ENCODE measurements around the gene NUAK1. TPM values are rescaled to one million over a fixed set of nuclear protein-coding genes. Genes with fewer than 3 reads are reported as not detected.

NUAK1 gene
- total RNA-seq, 1 experiment from 2014 or later: 1.3 TPM

- DNase-seq (ENCODE audit: low spot score): no peak
- intact Hi-C loops (cut with micrococcal nuclease; ENCODE audit: unreplicated experiment): no loop called here
- H3K27me3 ChIP-seq (replicated peaks; ENCODE audit: insufficient read depth, low read depth, low read length, poor library complexity): no peaks in the 10 kb centered on the region
- H3K4me1 ChIP-seq (ENCODE audit: insufficient read depth, low read length, poor library complexity, severe bottlenecking): no peaks in the 10 kb centered on the region
- POLR2A ChIA-PET (ENCODE audit: low non-redundant PET): interaction anchor here (0.5 kb wide), 1 partner anchor 8 kb away, joined by 4 read pairs; no protein-coding TSS in a partner anchor
- BruUV-seq (replicated peaks): no TSS peak
- no peak overlapping the region for H3K4me3 ChIP-seq (ENCODE audit: low read depth, low read length, poor library complexity, severe bottlenecking)
- H3K36me3 ChIP-seq (ENCODE audit: insufficient read depth, low read length, poor library complexity, severe bottlenecking): no peaks in the 10 kb centered on the region
- H3K9me3 ChIP-seq (ENCODE audit: low read depth, low read length, poor library complexity, severe bottlenecking): no peaks in the 10 kb centered on the region
- CTCF ChIA-PET: no interaction called here
- no peak for TF ChIP-seq EZH2 (IDR thresholded peaks at IDR 0.05; ENCODE audit: borderline replicate concordance, low read depth, low read length, poor library complexity, severe bottlenecking)
- no peak for TF ChIP-seq CTCF (conservative IDR thresholded peaks at IDR 0.05; ENCODE audit: low read depth, low read length)
- no peak overlapping the region for H3K27ac ChIP-seq (ENCODE audit: low read depth, low read length, poor library complexity, severe bottlenecking)
Observed at GRCh38 chr12:106106892-106107291, 31.9 kb downstream of the NUAK1 start.

- no peaks in the 10 kb centered on the region for H3K36me3 ChIP-seq (ENCODE audit: insufficient read depth, low read length, poor library complexity, severe bottlenecking)
- H3K4me3 ChIP-seq (ENCODE audit: low read depth, low read length, poor library complexity, severe bottlenecking): no peak overlapping the region
- H3K27ac ChIP-seq (ENCODE audit: low read depth, low read length, poor library complexity, severe bottlenecking): no peak overlapping the region
- DNase-seq (ENCODE audit: low spot score): no peak
- TF ChIP-seq CTCF (conservative IDR thresholded peaks at IDR 0.05; ENCODE audit: low read depth, low read length) (no peak), EZH2 (IDR thresholded peaks at IDR 0.05; ENCODE audit: borderline replicate concordance, low read depth, low read length, poor library complexity, severe bottlenecking) (no peak)
- intact Hi-C loops (cut with micrococcal nuclease; ENCODE audit: unreplicated experiment): no loop called here
- ChIA-PET CTCF (no interaction called here), POLR2A (ENCODE audit: low non-redundant PET) (interaction anchor here (0.5 kb wide), 1 partner anchor 9 kb away, joined by 4 read pairs; no protein-coding TSS in a partner anchor)
- H3K27me3 ChIP-seq (replicated peaks; ENCODE audit: insufficient read depth, low read depth, low read length, poor library complexity): no peaks in the 10 kb centered on the region
- no peaks in the 10 kb centered on the region for H3K9me3 ChIP-seq (ENCODE audit: low read depth, low read length, poor library complexity, severe bottlenecking)
- H3K4me1 ChIP-seq (ENCODE audit: insufficient read depth, low read length, poor library complexity, severe bottlenecking): no peaks in the 10 kb centered on the region
- BruUV-seq (replicated peaks): no TSS peak
Observed at GRCh38 chr12:106106061-106106566, 32.6 kb downstream of the NUAK1 start.

GRCh38 chr12:106101803-106102202 lies 37.0 kb downstream of the NUAK1 start:
- no peaks in the 10 kb centered on the region for H3K27me3 ChIP-seq (replicated peaks; ENCODE audit: insufficient read depth, low read depth, low read length, poor library complexity)
- H3K27ac ChIP-seq (ENCODE audit: low read depth, low read length, poor library complexity, severe bottlenecking): no peak overlapping the region
- H3K36me3 ChIP-seq (ENCODE audit: insufficient read depth, low read length, poor library complexity, severe bottlenecking): no peaks in the 10 kb centered on the region
- intact Hi-C loops (cut with micrococcal nuclease; ENCODE audit: unreplicated experiment): no loop called here
- ChIA-PET POLR2A (ENCODE audit: low non-redundant PET) (no interaction called here), CTCF (no interaction called here)
- no peak for DNase-seq (ENCODE audit: low spot score)
- no peak for TF ChIP-seq CTCF (conservative IDR thresholded peaks at IDR 0.05; ENCODE audit: low read depth, low read length)
- no peak for TF ChIP-seq EZH2 (IDR thresholded peaks at IDR 0.05; ENCODE audit: borderline replicate concordance, low read depth, low read length, poor library complexity, severe bottlenecking)
- no peaks in the 10 kb centered on the region for H3K9me3 ChIP-seq (ENCODE audit: low read depth, low read length, poor library complexity, severe bottlenecking)
- no peak overlapping the region for H3K4me3 ChIP-seq (ENCODE audit: low read depth, low read length, poor library complexity, severe bottlenecking)
- no TSS peak for BruUV-seq (replicated peaks)
- H3K4me1 ChIP-seq (ENCODE audit: insufficient read depth, low read length, poor library complexity, severe bottlenecking): peaks cover 4% of the 10 kb centered on the region
